Colon (tissue), 2 donors: Measurements from ENCODE around the gene ASB13.

Experiments used
- FAIRE-seq: peaks from 2 replicates; lab custom pipeline; 2012; peaks lifted over from hg19 to GRCh38; lab: Jason Lieb, UNC
- donor health status: control.
- donor health status: control.

ASB13 gene

DNA sequence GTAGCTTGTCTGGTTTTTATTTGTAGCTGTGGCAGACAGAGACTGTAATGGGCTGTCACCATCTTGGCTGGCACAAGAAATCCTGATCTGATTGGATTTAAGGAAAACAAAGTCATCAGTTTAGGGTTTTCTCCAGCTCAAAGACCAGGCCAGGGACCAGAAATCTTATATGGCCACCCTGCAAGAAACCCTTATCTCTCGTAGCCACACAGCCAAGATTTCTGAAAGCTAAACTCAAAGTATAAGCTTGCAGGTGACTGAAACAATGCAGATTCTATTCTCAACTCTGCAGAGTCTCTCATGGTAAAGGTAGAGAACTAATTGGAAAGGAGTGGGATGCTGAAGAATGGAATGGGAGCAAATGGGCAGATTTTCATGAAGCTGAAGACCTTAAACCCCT lies 3.2 kb upstream of the ASB13 start:
- no peak for FAIRE-seq

DNA sequence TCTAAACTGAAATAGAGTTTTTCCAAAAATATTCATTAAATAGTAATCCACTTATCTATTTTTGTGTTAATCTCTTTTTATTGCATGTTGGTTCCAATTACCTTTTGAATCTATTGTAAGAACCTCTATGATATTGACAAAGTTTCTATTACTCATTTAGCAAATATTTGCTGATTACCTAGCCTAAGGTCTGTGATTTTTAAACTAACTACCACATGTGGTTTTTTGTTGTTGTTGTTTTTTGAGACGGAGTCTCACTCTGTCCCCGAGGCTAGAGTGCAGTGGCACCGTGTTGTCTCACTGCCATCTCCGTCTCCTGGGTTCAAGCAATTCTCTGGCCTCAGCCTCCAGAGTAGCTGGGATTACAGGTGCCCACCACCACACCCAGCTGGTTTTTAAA lies 2.0 kb upstream of the ASB13 start:
- no peak for FAIRE-seq

DNA sequence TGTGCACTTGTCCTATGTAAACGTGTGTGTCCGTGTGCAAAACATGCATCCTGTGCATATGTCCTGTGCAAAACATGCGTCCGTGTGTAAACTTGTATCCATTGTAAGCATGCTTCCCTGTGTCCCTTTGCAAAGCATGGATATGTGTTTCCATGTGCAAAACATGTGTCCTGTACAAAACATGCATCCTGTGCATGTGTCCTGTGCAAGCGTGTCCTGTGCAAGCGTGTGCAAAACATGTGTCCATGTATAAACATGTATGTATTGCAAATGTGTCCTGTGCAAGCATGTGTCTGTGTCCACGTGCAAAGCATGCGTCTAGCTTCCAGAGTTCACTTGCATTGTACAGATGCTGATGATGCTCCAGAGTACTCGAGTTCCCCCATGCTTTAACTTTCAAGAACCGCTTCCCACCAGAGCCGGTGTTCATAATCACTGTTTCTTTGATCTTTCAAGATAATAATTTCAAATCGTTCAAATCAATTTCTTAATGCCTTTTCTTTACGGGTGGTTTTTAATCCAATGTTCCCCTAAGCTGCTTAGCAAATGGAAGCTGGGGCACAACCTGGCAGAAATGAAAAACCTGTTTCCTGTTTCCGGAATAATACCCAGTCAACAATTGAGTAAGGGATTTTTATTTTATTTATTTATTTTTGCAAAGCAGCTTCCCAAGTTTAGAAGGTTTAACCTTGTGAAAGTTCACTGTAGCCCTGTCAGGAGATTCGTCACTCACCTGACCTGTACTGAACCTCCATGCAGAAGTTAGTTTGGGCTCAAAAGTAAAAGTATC lies 641 bp upstream of the ASB13 start:
- FAIRE-seq: no peak

DNA sequence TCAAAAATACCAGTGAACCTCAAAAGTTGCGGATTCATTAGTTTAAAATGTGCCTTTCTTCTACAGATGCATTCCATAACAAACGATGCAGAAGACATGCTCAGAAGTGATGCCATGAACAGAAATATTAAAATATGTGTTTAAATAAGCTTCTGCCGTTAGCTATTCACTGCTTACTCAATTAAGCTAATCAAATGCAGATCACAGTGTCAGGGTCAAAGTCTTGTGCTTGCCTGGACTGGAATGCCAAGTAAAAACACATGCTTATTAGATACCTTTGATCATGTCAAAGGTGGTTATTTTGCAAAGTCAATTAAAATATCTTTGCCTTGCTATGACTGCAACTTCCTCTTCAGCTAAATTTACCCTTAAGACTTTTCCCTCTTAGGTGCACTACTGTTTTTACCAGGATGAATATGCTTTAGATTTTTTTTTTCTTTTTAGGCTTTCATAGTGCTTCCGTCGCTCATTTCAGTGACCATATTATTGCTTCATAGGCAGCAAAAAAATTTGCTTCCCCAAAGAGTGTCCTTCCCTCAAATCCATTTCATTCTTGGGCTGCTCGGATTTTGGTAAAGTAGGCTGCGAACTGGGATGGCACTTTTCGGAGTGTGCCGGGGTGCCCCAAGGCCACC lies 905 bp downstream of the ASB13 start:
- no peak for FAIRE-seq

DNA sequence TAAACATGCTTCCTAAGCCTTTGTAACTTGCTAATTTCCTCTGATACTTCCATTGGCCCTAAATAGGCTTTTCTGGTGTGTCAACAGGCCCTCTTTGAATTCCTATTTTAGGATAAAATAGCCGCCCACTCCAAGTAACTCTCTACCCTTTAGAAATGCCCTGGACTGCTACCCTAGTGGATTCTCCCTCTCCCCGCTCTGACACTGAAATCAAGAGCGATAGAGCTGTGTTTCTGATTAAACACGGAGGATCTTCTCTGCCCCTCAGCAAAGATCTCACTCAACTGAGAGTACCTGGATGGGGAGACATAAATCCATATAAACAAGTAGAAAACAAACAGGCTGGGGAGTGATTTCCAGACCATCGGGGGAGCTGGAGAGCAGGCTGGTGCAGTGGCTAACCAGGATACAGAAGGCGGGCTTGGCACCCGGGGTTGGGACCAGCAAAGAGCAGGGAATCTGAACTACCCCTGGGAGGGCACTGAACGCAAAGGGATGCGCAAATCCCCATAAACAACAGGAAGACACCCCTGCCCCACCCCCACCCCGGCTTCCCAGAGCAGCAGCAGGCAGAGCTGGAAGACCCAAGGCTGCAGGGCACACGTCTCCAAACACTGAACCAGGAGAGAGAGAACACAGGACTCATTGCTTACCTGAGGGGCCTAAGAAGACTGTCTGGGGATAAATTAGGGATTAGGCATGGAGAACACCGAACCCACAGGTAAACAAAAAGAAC lies 2.5 kb downstream of the ASB13 start:
- FAIRE-seq: no peak

DNA sequence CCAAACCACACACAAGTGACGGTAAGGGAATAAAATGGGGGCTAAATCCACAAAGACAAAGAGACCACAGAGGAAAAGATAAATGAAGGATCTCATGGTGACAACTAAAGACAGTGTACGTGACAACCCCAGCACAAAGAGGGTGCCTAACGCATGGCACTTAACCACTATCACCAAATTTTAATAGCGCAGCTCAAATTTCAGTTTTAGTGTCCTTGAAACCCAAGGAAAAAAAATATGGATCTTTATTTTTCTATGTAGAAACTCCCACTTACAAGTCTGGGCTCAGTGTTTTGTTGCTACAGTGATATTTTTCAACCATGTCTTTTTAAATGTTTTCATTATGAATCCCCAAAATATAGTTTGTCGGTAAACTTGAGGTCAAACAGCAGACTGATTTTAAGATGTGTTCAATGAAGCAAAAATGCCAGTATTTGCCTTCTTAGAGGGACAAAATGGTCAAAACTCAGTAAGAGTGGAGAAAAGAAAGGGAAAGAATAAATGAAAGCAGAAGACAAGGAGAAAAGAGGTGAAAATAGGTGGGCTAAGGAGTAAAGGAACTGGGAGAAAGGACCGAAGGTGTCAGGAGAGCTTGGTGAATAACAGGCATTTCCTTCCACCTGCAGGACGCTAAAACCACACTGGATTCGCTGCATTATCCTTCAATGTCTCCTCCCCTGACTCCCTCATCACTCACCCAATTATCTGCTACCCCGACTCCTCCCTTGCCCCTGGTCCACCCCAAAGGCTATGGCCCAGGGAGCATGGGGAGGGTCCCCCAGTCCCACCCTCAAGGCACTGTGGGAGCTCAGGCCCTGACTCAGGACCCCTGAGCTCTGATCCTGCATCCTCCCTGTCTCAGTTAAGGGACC lies 3.5 kb downstream of the ASB13 start:
- FAIRE-seq: no peak

DNA sequence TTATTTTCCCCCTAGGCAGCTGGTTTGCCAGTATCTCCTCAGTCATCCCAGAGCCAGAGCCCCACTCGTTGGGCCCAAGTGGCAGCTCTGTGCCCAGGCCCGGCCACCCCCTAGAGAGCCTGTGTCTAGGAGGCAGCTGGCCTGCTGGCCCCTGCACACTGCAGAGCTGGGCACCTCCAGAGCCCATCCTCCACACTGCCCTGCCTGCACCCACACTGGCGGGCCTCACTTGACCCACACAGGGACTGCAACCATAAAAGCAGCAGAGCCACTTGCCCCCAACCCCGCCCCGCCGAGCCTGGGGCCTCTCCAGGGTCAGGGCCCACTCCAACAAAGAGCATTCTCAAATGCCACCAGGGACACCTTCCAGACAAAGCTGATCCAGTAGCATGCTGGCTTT lies 5.4 kb downstream of the ASB13 start:
- no peak for FAIRE-seq

DNA sequence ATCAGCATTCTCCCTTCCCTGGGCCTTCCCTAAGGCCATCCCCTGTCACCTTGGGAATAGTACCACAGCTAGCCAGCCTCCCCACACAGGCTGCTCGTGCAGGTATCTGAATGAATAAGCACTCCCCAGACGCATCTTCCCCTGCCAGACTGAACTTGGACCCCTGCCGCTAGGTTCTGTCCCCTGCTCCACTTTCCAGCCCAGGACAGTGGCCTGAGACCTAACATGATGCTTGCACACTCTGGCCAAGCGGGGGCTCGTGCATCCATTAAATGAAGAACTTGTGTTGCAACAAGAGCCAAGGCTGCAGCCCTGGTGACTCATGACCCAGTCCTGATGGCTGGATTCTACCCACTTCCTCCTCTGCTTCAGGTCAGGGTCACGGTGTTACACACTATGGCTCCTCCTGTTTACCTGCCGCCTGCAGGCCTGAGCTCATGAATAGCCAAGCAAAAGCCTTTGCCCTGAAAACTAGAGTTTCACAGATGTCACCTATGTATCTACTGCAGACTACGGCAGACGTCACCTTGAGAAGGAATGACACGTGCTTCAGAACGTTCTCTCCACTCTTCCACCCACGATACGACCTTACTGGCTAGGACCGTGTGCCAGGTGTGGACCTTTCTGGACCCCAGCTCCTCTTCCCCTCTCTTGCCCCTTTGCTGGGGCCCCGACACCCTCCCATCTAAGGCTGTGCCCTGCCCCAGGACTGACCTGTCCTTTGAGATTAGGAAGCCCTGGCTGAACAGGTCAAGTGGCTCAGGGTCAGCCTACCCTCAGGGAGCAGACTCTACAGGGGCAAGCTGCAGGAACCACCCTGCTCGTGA lies 6.5 kb downstream of the ASB13 start:
- no peak for FAIRE-seq

DNA sequence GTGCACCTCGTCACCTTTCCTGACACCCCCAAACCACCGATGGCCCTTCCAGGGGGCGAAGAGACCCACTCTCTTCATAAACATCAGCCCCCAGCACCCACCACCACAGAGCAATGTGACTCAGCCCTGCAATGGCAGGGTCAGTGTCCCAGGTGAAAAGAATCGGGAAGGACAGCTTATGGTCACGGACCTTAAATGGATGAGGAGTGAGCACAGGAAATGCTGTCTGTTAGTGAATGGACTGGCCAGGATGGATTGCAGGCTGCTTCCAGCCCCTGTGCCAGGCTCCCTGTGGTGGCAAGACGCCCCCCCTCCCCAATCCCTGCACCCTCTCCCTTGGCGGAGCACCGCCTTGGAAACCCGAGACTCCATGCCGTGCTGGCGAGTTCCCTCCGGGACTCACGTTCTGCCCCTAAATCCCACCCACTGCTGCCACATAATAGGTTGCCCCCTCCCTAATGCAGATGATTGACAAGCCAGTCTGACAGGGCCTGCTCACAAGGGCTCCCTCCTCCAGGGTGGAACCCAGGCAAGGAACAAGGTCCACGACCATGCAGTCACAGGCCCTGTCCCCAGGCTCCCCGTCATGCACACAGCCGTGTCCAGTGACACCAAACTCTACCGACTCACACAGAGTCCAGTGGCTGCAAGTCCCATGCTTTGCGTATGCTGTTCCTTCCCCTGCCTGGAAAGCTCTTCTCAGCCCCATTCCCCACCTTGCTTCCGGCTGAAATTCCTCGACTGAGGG lies 7.3 kb downstream of the ASB13 start:
- FAIRE-seq: no peak

DNA sequence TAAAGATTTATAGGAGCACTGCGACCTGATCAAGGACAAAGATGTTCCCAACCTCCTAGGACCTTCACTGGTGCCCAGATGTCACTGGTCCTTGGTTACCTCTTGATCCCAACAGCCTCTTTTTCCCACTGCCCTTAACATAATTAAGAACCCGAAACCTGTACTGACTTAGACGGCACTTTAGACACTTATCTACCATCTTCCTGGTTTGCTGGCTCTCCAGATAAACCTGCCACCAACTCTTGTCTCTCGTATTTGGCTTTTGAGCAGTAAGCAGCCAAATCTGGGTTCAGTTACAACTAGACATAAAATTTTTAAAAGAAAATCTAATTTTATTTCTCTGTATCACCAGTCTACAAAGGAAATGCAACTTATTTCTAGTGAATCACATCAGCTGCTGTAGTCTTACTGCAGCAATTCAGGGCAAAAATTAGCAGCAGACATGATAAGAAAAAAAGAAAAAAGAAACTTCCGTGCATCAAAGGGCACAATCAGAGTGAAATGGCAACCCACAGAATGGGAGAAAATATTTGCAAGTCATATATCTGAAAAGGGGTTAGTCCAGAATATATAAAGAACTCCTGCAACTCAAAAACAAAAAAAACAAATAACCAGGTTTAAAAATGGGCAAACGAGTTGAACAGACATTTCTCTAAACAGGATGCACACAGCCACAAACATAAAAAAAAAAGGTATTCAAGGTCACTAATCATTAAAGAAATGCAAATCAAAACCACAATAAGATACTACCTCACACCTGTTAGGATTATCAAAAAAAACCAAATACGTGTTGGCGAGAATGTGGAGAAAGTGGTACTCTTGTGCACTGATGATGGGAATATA lies 9.4 kb downstream of the ASB13 start:
- no peak for FAIRE-seq

DNA sequence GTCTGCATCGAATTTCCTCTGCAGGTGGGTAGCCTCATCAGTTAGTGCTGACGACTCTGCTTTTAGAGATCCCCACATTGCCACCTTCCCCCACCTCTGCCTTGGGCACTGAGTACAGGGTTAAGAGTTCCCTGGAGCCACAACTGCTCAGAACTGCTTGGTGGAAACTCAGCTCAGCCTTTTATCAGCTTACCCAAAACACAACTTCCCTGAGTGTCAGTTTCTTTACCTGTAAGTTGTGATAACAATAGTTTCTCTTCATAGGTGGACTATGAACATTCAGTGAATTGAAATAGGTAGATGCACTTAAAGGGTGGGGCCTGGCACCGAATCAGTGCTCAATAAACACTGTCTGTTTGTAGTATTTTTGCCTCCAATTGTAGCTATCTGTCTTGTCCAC lies 11.3 kb downstream of the ASB13 start:
- FAIRE-seq: no peak

DNA sequence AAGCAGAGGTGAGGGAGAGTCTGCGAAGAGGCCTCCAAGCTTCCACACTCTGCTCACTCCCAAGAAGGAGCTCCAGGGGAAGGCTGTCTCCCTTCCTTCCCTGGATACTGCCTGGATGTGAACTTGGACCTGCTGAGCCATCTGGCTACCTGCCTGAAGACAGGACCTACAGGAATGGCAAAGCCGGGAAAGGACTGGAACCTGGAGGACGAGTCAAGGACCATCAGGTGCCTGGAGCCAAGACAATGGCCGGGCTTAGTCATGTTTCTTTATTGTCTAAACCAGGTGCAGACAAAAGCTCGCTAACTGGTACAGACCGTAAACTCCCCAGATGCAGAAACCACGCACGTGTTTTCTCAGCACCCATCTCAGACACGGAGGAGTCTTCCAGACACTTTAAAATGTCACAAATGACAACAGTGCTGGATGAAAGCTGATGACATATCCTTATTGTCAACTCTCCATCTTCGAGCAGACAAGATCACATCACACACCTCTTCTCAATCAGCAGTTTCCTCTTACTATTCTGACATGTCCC lies 12.1 kb downstream of the ASB13 start:
- FAIRE-seq: no peak

DNA sequence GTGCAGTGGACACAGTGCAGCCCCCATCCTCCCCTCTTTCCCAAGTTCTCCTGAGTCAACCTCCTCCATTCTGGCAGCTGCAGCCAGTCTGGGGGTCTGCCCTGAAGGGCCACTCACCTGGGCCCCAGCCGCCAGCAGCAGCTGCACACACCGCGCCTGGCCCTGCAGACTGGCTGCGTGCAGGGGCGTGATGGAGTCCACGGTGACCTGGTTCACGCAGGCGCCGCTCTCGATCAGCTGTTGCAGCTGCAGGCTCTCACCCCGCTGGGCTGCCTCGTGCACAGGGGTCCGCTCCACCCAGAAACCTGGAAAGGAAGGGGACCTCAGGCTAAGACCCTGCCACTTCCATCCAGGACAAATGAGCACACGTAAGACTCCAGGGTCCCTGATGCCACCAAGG lies 13.6 kb downstream of the ASB13 start:
- no peak for FAIRE-seq

DNA sequence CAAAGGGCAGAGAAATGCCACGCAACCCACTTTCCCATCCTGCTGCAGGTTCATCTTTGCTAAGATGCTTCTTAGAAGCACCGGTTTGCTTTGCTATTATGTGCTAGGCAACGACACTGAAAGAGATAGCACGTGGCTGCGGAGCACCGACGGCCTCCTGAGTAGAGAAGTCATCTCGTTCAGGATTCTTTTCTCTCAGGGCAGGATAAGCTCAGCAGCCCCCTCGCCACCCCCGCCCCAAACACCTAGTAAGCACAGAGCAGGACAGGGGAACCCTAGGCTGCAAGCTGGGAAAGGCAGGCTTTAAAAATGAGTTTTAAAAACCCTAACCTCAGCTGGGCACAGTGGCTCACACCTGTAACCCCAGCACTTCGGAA lies 15.0 kb downstream of the ASB13 start:
- FAIRE-seq: no peak

DNA sequence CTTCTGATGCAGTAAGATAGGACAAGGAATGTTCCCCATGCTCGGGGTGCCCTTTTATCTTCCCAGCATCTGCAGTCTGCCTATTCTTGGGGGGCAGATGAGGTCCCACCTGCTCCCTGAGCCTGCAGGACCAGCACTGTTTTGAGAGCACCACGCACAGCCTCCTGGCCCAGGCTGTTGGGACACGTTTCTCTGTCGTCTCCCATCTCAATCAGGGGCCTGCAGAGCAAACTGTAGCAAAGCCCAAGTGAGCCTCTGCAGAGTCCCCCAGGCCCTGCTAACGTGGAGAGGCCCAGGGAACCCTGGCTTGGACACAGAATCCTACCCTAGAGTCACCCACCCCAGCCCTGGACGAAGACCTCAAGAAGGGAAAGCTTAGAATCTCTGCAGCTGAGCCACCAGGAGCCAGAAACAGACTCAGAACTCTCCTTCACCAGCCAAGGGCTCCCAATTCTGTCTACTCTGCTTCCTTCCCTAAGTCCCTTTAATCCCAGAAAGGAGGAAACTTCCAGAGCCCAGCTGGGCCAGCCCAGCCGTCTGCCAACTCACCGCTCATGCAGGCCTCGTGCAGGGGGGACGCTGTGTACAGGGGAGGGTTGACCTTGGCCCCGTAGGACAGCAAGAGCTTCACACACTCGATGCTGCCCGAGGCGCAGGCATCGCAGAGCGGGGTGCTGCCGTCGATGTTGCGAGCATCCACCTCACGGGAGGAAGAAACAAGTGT lies 15.6 kb downstream of the ASB13 start:
- no peak for FAIRE-seq

DNA sequence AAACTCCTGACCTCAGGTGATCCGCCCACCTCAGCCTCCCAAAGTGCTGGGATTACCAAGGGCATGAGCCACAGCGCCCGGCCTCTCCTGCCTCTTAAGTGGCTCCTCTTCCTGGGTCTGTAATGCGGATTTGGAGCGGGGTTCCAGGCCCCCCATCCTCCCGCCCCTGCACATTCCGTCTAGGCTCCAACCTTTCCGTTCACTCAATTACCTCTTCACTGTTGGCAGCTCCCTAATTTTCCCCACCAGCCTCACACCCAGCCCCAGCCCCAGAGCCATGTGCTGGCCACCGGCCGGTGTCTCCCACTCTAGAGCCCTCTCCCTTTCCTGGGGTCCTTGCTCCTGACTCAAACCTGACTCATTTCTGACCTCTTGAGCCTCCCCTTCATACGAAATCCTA lies 16.6 kb downstream of the ASB13 start:
- no peak for FAIRE-seq

DNA sequence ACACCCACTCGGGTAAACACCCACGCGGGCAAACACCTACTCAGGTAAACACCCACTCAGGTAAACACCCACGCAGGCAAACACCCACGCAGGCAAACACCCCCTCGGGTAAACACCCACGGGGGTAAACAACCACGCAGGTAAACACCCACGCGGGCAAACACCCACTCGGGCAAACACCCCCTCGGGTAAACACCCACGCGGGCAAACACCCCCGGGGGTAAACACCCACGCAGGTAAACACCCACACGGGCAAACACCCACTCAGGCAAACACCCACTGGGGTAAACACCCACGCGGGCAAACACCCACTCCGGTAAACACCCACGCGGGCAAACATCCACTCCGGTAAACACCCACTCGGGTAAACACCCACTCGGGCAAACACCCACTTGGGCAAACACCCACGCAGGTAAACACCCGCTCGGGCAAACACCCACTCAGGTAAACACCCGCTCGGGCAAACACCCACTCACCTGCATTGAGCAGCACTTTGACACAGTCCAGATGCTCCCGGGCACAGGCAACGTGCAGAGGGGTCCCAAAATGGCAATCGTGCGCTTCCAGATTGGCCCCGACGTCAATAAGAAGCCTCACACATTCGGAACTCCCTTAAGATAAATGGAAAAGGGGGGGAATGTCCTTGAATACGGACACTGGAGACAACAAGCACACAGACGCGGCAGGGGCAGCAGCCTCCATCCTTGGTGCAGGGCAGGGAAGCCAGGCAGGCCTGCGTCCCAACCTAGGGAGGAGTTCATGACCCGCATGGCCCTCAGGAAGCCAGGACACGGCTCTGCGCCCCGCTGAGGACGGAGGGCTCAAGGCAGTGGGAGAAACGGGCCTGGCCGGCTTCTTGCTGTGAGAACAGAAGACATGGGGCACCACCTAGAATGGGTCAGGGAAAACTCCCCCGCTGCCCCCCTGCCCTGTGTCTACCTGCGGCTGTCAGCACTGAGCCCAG lies 17.6 kb downstream of the ASB13 start:
- FAIRE-seq: no peak
